Epithelial cell of prostate (primary cell): ENCODE data around the gene MCRIP2.

Experiments
- DNase-seq: peaks from one replicate; pipeline ENCODE4 v3.0.0-alpha.2; 2011; ENCODE audit warnings: low read depth, low spot score
- H3K27ac ChIP-seq: fragments of 450-650 bp; 2 replicates; pipeline ENCODE4 v1.5.1; 2017; ENCODE audit warnings: mild to moderate bottlenecking

The MCRIP2 gene

GRCh38 chr16:646679-647172 is 5.1 kb downstream of the MCRIP2 start:
- no peak for DNase-seq
- no peak overlapping the region for H3K27ac ChIP-seq

GRCh38 chr16:647173-647902 is 5.7 kb downstream of the MCRIP2 start:
- H3K27ac ChIP-seq = no peak overlapping the region
- no peak for DNase-seq

GRCh38 chr16:648071-648780 is 6.6 kb downstream of the MCRIP2 start:
- H3K27ac ChIP-seq = peak overlapping the region; percentile 87
- DNase-seq = no peak

- peak; percentile 52 for DNase-seq
- H3K27ac ChIP-seq = peak within 1 kb of the TSS; percentile 87
Observed at GRCh38 chr16:648781-649589, 7.4 kb downstream of the MCRIP2 start, which contains the start of gene WDR90. Gene WDR90, plus strand, starts transcription at chr16:649365. Its CDS starts 52 bp downstream, at chr16:649417.

- H3K27ac ChIP-seq = no peak overlapping the region
- DNase-seq = no peak
Observed at GRCh38 chr16:649631-650030, 8.0 kb downstream of the MCRIP2 start.

- H3K27ac ChIP-seq = no peak overlapping the region
- DNase-seq = no peak
Observed at GRCh38 chr16:651844-652243, 10.2 kb downstream of the MCRIP2 start.

GRCh38 chr16:652454-653305 is 11.1 kb downstream of the MCRIP2 start:
- no peak for DNase-seq
- H3K27ac ChIP-seq = no peak overlapping the region

GRCh38 chr16:654034-654433 is 12.4 kb downstream of the MCRIP2 start:
- no peak for DNase-seq
- H3K27ac ChIP-seq = no peak overlapping the region

GRCh38 chr16:657487-657886 is 15.9 kb downstream of the MCRIP2 start:
- H3K27ac ChIP-seq = no peak overlapping the region
- no peak for DNase-seq

GRCh38 chr16:658679-659571 is 17.3 kb downstream of the MCRIP2 start:
- no peak for DNase-seq
- H3K27ac ChIP-seq = no peak overlapping the region

- H3K27ac ChIP-seq = no peak overlapping the region
- DNase-seq = no peak
Observed at GRCh38 chr16:659618-660017, 18.0 kb downstream of the MCRIP2 start.

GRCh38 chr16:660132-660458 is 18.5 kb downstream of the MCRIP2 start:
- DNase-seq = no peak
- H3K27ac ChIP-seq = no peak overlapping the region

GRCh38 chr16:660459-661183 is 19.0 kb downstream of the MCRIP2 start:
- no peak for DNase-seq
- no peak overlapping the region for H3K27ac ChIP-seq

- DNase-seq = no peak
- no peak overlapping the region for H3K27ac ChIP-seq
Observed at GRCh38 chr16:661184-661821, 19.7 kb downstream of the MCRIP2 start.

- DNase-seq = no peak
- H3K27ac ChIP-seq = no peak overlapping the region
Observed at GRCh38 chr16:662095-662494, 20.5 kb downstream of the MCRIP2 start.

GRCh38 chr16:662597-662996 is 21.0 kb downstream of the MCRIP2 start:
- H3K27ac ChIP-seq = no peak overlapping the region

GRCh38 chr16:666572-666971 is 24.9 kb downstream of the MCRIP2 start:
- H3K27ac ChIP-seq = no peak overlapping the region
- no peak for DNase-seq

More at GRCh38 chr16:662597-662996, 21.0 kb downstream of the MCRIP2 start:
- DNase-seq = no peak
